Prostate gland (tissue), 2 donors: ENCODE data around the gene CENPX.

Experiments
- CTCF ChIP-seq, 4 experiments: fragments of 200-600 bp in 2 of 4; fragments of 450-650 bp in 2 of 4; sonication (generic) in 2 of 4; IDR thresholded peaks; 1 replicate in 3 of 4; 2 replicates in 1 of 4; pipeline ENCODE4 v1.5.1; 2016 to 2019; ENCODE audit warnings: antibody characterized with exemption in 4 of 4, mild to moderate bottlenecking in 2 of 4, moderate library complexity in 2 of 4
- POLR2A ChIP-seq: fragments of 450-650 bp; IDR thresholded peaks from one replicate; pipeline ENCODE4 v1.6.1; 2016; ENCODE audit warnings: antibody characterized with exemption, mild to moderate bottlenecking
- POLR2AphosphoS5 ChIP-seq: sonication (generic); formaldehyde crosslinking; IDR thresholded peaks from one replicate; pipeline ENCODE4 v1.6.1; 2017; ENCODE audit warnings: antibody characterized with exemption

GRCh38 chr17:82025401-82026107, 2.9 kb upstream of the CENPX start:
- TF ChIP-seq CTCF (IDR thresholded peaks at IDR 0.05), result no peak
- no peak for TF ChIP-seq POLR2A
- TF ChIP-seq POLR2AphosphoS5, result no peak
